ENCODE data around the gene RNF169.

GRCh38 chr11:74791333-74792100 lies 42.9 kb downstream of the RNF169 start:
- TF ChIP-seq CTCF (IDR thresholded peaks at IDR 0.05; ENCODE audit: insufficient read depth, low read length, poor library complexity, severe bottlenecking) = no peak
- no peak for TF ChIP-seq EZH2phosphoT487 (conservative IDR thresholded peaks at IDR 0.05; ENCODE audit: low read length)

Data from SU-DHL-6 (cell line).